H1 (cell line): ENCODE results near the gene OR51B4. TPM values are rescaled to one million over a fixed set of nuclear protein-coding genes. Genes with fewer than 3 reads are reported as not detected.

Experiments used
- TBP ChIP-seq: IDR thresholded peaks from 2 replicates; pipeline ENCODE4 v1.6.1; 2011; ENCODE audit warnings: low read depth, low read length, improper control_type of control experiment
- polyA plus RNA-seq, 7 experiments: library from polyadenylated mRNA; depleted of rRNA in 3 of 7; stranded (reverse) in 5 of 7; unstranded in 2 of 7; fragments of >200 nt in 5 of 7; fragments of 200-250 nt in 2 of 7; gene quantifications; 1 replicate in 5 of 7; 2 replicates in 1 of 7; 4 replicates in 1 of 7; pipeline versions ENCODE4 v1.2.1 to v1.2.3, GENCODE V29; 2011 to 2013; ENCODE audit warnings: missing spikeins in 2 of 7, mixed read lengths in 2 of 7
- total RNA-seq: library from RNA; stranded (reverse); fragmentation: NEBNext Ultra II Directional; extraction: Animal tissue kit (Norgen Biotek cat#: 25700); gene quantifications from 2 replicates; pipeline ENCODE4 v1.2.1, GENCODE V29; 2021

The OR51B4 gene
- total and polyA plus RNA-seq, 2 of the 8 experiments (the other 6 are each of a cell fraction or from before 2014, with no cell fraction given) = not detected

DNA sequence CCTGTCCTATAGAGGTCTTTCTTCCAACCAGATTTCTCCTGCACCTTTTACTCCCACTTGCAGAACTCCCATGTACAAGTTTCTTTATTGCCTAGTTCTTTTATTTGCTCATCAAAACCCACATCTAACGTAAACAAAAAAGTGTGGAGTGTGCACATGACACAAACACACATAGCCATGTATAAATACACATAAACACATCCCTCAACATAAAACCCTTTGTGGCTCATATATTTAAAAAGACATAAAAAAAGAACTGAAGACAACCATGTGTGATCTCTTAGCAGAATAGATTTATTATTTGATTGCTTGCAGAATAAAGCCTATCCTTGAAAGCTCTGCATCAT is 48.9 kb downstream of the OR51B4 start (continued):
- no peak for TF ChIP-seq TBP
- TF ChIP-seq, all 59 proteins: peak for 0
